GM04504 (cell line): ENCODE results near the gene MRPS22.
A peak's percentile ranks its signal among the peaks of the same experiment; 100 is the strongest.
"Not testable (repeated sequence)": the region's sequence is repeated elsewhere in the genome, so short reads cannot be mapped to it uniquely, and the experiment has no call there.

Experiments used
- DNase-seq: peaks from one replicate; pipeline ENCODE4 v3.0.0-alpha.2; 2012; ENCODE audit warnings: low read depth

MRPS22 gene

DNA sequence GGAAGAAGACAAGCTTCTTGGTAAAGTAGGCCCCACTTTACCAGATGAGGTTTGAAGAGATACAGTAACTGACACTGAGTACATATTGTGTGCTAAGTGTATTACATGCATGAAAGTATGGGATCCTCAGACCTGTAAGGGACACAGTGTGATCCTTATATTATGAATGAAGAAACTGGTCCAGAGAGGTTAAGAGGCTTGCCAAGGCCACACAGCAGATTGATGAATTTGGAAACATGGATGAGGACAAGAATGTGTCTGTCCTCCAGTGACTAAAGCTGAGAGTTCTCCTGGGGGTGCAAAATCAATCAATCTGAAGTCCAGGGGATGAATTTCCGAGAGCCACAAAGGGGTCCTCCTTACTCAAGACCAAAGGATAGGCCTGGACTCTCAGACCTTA, 31.4 kb upstream of the MRPS22 start:
- DNase-seq: no peak

DNA sequence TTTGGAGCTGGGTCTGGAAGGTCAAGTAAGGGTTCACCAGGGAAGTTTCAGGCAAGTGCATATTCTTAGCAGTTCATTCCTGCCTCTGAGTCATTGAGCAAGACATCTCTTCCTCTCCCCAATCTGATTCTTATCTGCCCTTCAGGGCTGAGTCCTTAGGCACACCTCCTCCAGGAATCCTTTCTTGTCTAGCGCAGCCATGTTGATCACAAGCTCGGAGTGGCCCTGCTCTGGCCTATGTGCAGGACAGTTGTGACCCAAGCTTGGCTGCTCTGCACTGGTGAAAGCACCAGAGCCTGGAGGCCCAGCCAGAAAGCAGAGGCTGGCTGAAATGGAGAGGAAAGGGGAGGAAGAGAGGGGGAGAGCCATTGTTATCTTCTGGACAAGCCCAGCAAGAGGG, 30.9 kb upstream of the MRPS22 start:
- DNase-seq: no peak

GRCh38 chr3:139313921-139314320, 29.9 kb upstream of the MRPS22 start:
- DNase-seq: no peak

DNA sequence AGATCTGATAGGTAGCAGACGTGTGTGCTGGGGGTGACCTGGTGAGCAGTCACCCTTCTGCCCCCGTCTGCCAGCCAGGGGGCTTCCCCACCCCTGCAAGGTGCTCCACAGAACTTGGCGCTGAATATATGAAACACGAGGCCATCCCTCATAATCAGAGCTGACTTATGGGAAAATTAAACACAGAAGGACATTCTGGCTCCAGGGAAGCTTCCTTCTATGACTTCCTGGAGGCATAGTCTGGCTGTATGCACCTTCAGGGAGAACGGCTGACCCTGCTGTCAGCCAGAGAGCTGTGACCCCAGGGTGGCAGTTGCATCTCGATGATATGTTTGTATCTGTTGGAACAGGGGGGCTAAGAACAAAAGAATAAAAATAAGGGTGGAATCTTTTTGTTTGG, 26.6 kb upstream of the MRPS22 start:
- DNase-seq: no peak

- DNase-seq: no peak
Observed at GRCh38 chr3:139317660-139318430, 26.0 kb upstream of the MRPS22 start.

DNA sequence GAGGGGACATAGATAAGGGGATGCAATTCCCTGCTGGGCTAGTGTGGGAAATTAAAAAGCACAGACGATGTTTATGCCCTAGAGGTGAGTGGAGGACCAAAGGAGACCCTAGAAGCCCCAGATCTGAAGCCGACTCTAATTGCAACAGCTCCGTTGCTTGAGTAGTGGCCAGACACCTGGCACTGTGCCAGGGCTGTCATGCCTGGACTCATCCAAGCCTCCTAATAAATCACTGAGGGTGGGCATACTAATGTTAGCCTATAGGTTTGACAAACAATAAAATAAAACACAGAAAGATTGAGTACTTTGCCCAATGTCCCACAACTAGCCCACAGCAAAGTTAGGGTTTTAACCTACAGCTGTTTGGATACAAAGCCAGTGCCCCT, 25.4 kb upstream of the MRPS22 start:
- no peak for DNase-seq

DNA sequence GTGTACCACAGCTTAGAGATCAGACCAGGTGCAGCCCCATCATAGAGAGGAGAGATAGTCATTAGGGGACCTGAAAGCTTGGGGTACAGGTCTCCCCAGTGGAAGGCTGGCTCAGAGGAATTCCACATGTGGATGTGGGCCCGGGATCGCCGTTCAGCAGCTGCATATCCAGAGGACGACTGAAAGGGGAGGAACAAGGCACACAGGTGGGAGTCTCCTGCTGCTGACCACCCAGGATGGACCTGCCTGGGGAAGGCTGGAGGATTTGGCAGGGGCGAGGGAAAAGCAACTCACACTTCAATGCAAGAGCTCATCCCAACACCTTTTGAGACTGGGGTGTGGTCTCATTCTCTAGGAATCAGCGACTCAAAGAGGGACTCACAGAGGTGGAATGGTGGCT, 25.0 kb upstream of the MRPS22 start:
- DNase-seq: no peak

- DNase-seq: no peak
Observed at GRCh38 chr3:139319428-139320402, 24.1 kb upstream of the MRPS22 start.

DNA sequence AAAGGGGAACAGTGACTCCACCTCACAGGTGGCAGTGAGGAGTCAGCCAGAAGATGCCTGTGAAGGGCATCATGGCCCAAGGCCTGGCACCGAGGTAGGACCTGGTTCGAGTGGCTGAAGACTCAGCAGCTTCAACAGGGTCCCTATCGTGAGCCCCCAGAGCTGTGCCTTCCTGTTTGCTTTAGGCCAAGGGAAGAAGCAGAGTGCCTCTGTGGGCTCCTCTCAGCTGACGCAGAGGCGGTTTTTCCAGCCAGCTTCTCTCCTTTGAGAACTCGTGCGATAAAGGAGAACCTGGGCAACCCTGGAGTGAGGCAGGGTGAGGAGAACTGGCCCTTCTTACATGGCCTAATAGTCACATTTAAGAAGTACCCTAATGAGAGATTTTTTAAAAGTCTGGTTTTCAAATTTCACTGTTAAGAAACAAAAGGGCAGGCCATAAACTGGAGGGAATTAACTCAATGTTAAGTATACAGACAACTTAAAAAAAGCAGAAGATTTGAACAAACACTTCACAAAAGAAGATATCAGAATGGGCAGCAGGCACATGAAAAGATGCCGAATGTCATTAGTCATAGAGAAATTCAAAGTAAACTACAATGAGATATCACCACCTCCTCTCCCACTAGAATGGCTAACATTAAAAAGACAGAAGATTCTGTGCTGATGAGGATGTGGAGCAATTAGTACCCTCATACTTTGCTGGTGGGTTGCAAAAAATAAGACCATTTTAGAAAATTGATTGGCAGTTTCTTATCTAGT, 23.1 kb upstream of the MRPS22 start:
- DNase-seq: no peak

GRCh38 chr3:139322346-139322745, 21.5 kb upstream of the MRPS22 start:
- DNase-seq: no peak

- no peak for DNase-seq
Observed at GRCh38 chr3:139323146-139323545, 20.7 kb upstream of the MRPS22 start.

DNA sequence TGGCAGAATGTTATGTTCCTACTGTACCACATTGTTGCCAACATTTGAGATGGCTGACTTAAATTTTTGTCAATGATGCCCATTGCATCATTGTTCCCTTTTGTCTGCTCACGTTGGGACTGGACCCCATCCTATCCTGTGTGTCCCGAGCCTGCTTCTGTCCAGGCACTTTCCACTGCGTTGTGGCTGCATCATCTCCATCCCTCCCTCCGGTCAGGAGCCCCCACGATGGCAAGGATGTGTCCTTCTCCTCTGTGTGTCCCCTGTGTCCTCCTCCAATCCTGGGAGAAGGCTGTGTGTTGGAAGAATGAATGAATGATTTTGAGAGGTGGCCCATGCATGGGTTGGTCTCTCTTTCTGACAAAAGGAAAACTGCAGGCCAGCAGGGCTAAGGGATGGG, 19.4 kb upstream of the MRPS22 start:
- no peak for DNase-seq

DNA sequence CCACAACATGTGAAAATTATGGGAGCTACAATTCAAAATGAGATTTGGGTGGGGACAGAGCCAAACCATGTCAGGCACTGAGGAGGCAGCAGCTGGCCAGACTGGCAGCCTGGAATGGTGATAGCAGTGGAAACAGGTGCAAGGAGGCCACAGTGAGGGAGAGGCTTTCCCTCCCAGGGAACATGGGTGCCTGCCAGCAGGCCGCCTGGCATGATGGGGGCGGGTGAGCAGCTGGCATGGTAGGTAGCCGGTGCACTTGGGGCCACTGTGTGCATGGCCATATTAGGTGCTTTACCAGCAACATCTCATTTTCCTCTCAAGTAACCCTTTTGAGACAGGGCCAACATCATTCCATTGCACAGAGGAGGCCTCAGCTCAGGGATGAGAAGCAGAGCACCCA, 18.3 kb upstream of the MRPS22 start:
- DNase-seq: no peak

DNA sequence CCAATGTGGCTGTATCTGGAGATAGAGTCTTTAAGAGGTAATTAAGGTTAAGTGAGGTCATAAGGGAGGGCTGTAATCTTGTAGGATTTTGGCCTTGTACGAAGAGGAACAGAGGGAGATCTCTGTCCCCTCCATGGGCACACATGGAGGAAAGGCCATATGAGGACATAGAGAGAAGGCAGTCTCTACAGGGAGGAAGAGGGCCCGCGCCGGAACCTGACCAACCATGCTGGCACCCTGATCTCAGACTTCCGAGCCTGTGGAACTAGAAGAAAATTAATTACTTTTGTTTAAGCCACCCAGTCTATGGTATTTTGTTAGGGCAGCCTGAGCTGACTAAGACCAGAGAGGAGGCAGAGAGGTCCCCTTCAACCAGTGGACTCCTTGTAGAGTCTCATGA, 17.7 kb upstream of the MRPS22 start:
- DNase-seq: no peak

DNA sequence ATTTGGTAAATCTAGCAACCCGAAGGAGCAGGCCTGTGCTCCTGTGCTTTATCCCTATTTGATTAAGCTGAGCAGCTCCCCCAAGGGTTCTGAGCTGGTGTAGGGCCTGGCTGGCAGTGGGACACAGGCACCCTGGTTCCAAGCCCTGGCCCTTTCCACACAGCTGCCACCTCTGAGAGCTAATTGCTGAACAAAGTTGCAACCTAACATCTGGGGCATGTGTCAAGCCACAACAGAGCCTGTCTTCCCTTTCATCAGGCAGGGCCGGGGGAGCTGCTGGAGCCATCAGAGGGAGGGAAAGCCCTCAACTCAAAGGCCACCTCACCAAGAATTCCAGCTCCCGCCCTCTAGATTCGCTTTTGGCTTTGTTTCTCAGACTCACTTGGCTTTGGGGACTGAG, 17.1 kb upstream of the MRPS22 start:
- no peak for DNase-seq

DNA sequence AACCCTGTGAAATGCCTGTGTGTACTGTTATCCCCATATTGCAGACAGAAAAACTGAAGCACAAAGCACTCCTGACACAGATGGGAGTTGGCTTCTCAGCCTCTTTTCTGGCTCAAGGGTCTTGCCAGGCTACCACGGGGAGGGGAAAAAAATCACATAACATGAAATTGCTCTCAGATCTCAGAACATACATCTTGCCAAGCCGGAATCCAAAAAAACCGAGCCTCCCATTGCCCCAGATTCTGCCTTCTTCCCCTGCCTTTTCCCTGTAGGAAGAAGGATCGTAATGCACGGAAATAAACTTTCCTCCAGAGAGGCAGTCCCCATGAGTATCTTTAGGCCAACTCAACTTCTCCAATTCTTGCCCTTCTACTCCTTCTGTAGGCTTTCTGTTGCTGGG, 16.6 kb upstream of the MRPS22 start:
- DNase-seq: no peak

DNA sequence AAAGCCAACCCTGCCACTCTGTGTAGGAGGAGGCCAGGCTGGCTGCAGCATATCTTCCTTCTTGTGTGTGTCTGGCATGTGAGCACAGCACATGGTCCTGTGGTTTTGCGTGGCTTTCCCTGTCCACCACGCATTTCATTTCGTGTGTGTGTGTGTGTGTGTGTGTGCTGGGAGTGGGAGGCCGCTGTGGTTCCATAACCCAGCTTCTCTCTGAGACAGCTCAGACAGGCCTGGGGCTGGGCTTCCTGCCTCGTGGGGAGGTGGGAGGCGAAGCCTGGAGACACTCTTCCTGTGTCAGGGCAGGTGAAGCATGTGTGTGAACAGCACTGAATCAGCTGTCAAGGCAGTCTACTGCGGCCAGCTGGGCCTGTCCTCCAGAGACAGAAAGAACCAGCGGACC, 16.0 kb upstream of the MRPS22 start:
- no peak for DNase-seq

GRCh38 chr3:139328356-139328755, 15.5 kb upstream of the MRPS22 start:
- DNase-seq: no peak

DNA sequence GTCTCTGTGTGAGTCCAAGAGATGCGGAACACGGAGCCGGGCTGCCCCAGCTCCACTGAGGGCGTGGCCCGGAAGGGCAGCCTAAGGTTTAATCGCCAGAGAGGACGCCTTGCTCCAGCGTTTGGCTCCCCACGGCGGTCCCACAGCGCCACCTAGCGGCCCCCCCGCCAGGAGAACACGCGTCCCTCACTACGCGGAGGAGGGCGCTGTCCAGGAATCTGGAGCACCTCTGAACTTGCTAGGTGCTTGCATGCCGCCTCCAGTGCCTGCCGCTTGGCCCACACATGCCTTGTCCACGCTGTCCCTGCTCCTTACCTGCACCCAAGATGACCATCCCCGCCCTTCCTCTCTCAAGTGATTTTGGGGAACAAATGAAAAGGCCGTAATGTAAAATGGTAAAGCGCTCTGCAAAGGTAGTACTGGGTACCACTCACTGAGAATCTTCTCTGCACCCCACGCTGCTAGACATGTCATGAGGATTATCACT, 14.4 kb upstream of the MRPS22 start:
- DNase-seq: peak; percentile 68

- DNase-seq: no peak
Observed at GRCh38 chr3:139332092-139332491, 11.7 kb upstream of the MRPS22 start.

DNA sequence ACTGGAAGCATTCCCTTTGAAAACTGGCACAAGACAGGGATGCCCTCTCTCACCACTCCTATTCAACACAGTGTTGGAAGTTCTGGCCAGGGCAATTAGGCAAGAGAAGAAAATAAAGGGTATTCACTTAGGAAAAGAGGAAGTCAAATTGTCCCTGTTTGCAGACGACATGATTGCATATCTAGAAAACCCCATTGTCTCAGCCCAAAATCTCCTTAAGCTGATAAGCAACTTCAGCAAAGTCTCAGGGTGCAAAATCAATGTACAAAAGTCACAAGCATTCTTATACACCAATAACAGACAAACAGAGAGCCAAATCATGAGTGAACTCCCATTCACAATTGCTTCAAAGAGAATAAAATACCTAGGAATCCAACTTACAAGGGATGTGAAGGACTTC, 9.1 kb upstream of the MRPS22 start:
- DNase-seq: not testable (repeated sequence)

DNA sequence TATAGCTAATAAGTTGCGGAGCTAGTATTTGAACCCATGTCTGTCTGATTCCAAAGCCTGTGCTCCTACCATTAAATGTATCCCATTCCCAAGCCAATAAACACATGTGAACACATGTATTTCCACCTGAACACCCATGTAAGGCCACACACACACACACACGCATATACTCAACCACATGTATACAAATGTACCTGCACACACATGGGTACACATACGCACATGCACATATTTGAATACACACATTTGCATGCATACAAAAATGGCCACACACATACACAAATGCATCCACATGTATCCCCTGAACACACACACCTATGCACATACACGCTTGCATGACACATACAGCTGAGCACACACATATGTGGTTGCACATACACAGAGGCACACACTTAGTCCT, 5.4 kb upstream of the MRPS22 start:
- DNase-seq: no peak
